Measurements from ENCODE around the gene ARHGEF26. TPM values are rescaled to one million over a fixed set of nuclear protein-coding genes. Genes with fewer than 3 reads are reported as not detected.
A peak's percentile ranks its signal among the peaks of the same experiment; 100 is the strongest.
"Not testable (repeated sequence)": the region's sequence is repeated elsewhere in the genome, so short reads cannot be mapped to it uniquely, and the experiment has no call there.

ARHGEF26 gene, protein sequence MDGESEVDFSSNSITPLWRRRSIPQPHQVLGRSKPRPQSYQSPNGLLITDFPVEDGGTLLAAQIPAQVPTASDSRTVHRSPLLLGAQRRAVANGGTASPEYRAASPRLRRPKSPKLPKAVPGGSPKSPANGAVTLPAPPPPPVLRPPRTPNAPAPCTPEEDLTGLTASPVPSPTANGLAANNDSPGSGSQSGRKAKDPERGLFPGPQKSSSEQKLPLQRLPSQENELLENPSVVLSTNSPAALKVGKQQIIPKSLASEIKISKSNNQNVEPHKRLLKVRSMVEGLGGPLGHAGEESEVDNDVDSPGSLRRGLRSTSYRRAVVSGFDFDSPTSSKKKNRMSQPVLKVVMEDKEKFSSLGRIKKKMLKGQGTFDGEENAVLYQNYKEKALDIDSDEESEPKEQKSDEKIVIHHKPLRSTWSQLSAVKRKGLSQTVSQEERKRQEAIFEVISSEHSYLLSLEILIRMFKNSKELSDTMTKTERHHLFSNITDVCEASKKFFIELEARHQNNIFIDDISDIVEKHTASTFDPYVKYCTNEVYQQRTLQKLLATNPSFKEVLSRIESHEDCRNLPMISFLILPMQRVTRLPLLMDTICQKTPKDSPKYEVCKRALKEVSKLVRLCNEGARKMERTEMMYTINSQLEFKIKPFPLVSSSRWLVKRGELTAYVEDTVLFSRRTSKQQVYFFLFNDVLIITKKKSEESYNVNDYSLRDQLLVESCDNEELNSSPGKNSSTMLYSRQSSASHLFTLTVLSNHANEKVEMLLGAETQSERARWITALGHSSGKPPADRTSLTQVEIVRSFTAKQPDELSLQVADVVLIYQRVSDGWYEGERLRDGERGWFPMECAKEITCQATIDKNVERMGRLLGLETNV
- 19.0 TPM for total RNA-seq

DNA sequence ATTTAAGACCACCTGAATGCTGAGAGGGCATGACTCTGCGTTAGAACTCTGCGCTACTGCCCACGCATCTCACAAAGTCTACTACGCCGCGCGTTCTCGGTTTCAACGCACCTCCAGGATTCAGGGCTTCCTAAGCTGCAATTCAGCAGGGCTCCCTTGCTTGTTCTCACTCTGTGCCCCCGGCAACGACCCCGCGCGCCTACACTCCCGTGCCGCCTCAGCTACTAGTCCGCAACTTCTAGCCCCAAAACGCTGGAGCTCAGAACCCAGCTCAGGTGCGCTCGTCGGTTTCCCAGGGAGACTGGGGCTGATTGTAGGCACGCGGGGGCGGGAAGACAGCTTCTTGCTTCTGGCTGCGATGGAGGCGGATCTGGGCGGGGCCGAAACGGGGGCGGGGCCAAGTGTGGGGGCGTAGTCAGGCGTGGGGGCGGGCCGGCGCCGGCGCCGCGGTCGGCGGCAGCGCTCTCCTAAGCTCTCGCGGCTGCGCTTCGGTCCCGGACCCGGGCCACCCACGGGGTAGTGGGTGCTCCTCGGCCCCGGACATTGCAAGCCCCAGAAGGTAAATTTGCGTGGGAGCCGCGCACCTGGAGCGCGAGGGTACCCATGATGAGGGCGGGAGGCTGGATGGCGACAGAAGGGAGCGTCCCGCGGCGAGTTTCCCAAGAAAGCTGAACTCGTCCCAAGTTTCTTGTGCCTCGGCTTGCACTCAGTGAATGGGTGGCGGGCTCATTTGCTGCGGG, at the start of gene ARHGEF26:
Gene ARHGEF26 (plus strand): TSS at position 430 of the 740 bp plus-strand sequence. CDS start 603 bp downstream, outside the sequence.
- peak; percentile 92 for DNase-seq (ENCODE audit: low spot score)

DNA sequence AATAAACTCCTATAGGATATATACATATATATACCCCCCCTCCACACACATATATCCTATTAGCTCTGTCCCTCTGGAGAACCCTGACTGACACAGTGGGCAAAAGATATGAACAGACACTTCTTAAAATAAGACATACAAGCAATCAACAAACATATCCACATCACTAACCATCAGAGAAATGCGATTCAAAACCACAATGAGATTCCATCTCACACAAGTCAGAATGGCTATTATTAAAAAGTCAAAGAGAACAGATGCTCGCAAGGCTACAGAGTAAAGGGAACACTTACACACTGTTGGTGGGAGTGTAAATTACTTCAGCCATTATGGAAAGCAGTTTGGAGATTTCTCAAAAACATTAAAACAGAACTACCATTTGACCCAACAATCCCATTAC, 46.2 kb upstream of the ARHGEF26 start:
- DNase-seq (ENCODE audit: low spot score), result no peak

DNA sequence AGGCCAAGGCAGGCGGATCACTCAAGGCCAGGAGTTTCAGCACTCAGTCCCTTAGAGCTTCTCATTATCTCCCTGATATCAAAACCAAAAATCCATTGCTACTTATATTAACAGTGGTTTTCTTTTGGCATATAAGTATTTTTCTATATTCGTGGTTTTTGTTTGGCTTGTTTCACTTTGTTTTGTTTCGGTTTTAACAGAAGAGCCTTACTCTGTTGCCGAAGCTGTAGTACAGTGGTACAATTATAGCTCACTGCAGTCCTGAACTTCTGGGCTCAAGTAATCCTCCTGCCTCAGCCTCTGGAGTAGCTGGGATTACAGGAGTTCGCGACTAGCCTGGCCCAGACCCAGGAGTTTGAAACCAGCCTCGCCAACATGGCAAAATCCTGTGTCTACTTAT, 42.5 kb upstream of the ARHGEF26 start:
- DNase-seq (ENCODE audit: low spot score), result no peak

DNA sequence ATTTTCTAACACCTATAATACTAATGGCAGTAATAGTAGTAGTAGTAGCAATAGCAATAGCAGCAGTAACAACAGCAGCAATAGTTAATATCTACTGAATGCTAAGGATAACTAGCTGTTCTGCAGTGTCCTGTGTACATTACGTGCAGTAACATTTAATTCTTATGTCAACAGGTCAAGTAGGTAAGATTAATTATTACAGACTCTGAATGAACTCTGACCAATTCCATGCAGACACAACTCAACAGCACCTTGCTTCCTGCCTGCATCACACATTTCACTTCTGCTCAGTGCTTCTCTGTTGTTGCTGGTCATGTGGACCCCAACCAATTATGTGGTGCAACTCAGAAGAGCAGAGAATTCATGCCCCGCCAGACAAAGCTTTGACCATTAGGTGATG, 39.9 kb upstream of the ARHGEF26 start:
- DNase-seq (ENCODE audit: low spot score), result no peak

DNA sequence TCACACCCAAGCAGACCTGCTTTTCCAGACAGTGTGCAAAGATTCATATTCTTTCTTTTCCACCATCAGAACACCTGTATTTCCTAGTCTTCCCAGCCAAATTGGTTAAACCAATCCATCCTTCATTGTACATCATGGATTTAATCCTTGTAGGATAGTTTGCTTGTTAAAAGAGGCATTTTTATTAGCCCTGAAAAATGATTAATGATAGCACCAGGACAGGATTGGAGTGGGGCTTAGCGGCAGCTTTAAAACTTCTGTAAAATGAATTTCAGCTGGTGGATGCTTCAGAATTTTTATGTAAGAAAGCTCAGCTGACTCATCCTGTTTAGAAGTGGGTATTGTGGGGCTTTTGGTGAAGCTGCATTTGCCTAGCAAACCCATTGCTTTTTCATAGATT, 36.1 kb upstream of the ARHGEF26 start:
- DNase-seq (ENCODE audit: low spot score), result no peak

DNA sequence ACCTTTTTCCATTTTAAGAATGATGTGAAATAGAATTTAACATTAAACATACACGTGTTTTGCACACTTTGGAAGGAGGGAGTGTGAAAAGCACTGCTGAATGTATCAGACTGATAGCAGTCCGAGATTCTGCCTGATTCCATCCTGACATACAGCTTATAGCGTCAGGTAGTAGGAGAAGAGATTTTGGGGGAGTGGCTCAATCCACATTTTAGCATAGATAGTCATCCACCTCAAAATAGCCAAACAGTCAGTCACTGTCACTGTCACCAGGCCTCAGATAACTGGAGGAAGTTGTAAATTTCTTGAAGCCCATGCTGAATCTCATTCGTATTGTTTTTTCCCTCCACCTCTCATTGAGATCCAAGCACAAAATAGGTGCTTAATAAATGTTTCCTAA, 35.4 kb upstream of the ARHGEF26 start:
- DNase-seq (ENCODE audit: low spot score), result no peak

DNA sequence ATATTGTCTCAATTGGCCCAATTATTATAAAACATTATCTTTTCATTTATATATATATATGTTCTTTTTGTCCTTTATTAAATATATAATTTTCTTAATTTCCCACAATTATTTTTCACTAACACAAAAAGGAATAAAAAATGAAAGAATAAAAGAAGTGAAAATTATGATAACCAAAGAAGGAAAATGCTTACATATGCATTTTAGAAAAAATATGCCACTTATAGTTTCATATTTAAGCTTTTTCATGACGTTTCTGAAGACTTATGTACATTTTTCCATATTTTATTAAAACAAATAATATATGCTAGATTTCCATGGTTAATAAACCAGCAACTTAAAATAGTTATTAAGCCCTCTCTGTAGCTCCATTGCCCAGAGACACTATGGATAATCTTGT, 34.9 kb upstream of the ARHGEF26 start:
- no peak for DNase-seq (ENCODE audit: low spot score)

DNA sequence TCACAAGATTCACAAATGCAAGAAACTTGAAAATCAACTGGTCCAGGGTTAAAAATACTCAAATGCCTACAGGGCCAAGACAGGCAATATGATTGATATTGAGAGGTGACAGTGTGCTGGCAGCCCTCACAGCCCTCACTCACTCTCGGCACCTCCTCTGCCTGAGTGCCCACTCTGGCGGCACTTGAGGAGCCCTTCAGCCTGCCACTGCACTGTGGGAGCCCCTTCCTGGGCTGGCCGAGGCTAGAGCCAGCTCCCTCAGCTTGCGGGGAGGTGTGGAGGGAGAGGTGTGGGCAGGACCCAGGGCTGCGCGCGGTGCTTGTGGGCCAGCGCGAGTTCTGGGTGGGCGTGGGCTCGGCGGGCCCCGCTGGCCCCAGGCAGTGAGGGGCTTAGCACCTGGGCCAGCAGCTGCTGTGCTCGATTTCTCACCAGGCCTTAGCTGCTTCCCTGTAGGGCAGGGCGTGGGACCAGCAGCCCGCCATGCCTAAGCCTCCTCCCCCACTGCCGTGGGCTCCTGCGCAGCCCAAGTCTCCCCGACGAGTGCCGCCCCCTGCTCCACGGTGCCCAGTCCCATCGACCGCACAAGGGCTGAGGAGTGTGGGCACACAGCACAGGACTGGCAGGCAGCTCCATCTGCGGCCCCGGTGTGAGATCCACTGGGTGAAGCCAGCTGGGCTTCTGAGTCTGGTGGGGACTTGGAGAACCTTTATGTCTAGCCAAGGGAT, 33.3 kb upstream of the ARHGEF26 start:
- DNase-seq (ENCODE audit: low spot score), result not testable (repeated sequence)

DNA sequence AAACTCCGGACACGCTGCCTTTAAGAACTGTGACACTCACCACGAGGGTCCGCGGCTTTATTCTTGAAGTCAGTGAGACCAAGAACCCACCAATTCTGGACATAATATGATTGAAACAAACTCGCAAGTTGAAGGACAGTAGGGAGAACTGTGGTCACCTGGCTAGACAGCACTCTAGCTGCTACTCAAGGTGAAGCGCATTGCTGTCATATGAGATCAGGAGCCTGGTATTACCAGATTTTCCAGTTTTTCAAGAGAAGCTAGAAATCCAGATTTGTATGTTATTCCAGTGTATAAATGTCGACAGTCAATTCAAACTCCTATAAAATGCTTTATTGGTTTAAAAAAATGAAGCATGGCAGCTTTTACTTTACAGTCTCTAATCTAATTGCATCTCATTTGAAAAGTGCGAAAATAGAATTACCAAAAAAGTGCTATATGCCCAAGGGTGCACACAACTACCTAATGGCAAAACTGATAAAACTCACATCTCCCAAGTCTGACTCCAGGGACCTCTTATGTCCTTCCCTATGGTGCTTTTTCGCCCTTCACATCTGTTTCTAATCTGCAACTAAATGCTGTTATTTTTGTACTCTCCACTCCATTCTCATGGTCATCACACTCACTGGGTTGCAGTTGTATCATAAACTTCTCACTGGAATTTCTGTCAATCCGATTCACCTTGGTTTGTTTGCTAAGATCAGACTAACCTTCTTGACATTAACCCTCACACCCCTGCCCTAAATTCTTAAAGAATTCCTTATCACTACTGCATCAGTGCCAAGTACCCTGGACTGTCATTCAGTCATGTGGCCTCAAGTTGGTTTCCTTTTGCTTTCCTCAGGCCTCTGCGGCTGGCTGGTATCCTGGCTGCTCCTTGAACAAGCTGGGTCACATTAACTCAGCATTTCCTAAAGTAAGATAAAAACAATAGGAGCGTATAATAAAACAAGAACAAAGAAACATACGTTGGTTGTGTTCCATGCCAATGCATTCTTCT, 31.5 kb upstream of the ARHGEF26 start:
- no peak for DNase-seq (ENCODE audit: low spot score)

DNA sequence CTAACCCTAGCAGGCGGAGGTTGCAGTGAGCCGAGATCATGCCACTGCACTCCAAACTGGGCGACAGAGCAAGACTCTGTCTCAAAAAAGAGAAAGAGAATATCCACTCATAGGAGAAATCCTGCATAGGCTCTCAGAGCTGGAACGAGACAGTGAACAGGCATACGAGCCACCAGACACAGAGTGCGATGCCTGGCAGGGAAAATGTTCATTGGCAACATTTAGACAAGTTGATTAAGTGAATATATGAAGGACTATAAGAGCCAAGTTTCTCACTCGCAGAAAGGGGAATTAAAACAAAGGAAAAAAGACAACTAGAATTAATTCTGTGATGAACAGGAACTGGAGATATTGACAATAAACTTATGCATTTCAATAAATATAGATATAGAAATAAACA, 27.1 kb upstream of the ARHGEF26 start:
- no peak for DNase-seq (ENCODE audit: low spot score)

DNA sequence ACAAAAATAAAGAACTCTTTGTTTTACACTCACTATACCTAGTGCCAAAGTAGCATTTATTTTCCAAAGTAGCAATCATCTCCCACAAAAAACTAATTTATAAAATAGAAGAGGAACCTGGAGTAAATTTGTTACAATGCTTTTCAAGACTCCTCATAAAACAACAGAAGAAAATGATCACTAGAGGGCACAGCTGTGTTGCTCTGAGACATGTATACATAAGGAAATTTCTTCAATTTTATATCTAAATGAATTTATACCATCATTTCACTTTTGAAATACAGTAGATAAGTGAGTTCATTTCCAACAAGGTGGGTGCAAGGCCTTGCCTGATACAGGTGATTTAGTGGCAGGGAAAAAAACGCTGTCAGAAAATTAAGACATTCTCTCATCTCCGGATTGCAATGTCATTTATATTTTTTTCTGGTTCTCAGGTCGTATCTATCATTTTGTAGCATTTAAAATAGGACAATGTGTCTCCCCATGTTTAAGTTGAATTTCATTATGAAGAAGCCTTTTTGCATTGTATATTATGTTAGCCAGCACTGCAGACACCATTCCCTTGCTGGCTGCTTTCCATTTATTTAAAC, 25.3 kb upstream of the ARHGEF26 start:
- no peak for DNase-seq (ENCODE audit: low spot score)

DNA sequence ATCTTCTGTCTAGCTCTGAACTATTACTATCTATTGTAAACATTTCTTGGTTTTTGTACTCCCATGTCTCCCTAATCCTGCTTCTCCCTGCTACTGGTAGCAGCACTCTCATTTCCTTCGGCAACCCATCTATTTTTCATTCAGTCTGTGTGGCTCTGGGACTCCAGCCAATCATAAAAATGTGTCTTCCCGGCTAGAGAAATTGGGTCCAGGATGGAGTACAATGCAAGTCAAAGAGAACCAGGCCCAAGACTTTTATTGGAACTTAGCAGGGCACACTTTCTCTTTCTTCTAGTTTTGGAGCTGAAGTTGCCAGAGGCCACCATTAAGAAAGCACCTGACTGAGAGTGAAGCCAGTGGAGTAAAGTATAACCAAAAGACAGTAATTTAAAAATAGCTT, 22.8 kb upstream of the ARHGEF26 start:
- DNase-seq (ENCODE audit: low spot score), result no peak

DNA sequence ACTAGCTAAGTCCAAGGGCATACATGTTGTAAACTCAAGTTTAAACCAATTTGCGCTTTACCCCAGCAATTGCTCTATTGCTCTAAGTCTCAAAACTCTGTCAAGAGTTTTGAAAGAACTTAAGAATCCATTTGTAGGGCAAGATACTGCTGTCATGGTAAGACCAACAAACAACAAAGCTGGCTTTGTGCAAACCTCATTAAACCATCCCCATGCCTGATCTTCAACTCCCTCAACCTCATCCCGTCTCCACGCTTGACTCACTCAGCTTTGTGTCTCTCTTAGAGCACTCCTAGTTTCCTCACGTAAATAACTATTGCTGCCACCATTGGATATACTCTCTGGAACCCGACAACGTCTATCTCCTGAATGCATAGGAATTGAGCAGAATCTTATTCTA, 20.6 kb upstream of the ARHGEF26 start:
- no peak for DNase-seq (ENCODE audit: low spot score)

DNA sequence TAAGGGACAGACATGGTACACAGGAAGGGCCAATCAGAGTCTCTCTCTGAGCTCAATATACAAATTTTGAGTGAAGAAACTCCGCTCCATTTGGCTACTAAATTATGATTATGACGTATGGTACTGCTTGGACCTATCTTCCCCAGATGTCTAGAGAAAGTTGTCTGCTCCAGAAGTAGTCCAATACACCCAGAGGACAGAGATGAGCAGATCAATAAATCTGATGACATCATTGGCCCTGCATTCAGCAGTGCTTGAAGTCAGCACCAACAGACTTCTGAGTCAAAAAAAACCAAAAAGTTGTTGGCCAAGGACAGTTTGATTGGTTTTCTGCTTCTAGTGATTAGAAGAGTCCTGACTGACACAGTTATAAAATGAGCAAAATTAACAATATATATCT, 19.9 kb upstream of the ARHGEF26 start:
- DNase-seq (ENCODE audit: low spot score), result no peak

DNA sequence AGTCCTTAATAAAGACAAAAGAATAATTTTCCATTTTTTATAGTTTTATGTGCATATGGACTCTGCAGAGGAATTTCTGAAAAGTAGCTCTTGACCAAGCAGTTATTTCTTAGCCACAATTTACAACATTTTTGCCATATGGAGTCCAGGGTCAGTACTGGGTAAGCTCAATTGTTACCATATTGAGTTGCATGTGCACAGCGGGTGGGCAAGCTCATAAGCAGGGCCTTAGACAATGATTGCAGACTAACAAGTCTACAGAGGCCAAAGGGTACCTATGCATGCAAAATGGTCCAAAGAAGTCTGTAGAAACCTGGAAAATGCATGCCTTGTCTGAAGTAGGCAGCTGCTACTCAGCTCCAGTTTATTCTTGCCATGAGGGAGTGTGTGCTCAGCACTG, 19.0 kb upstream of the ARHGEF26 start:
- DNase-seq (ENCODE audit: low spot score), result no peak

DNA sequence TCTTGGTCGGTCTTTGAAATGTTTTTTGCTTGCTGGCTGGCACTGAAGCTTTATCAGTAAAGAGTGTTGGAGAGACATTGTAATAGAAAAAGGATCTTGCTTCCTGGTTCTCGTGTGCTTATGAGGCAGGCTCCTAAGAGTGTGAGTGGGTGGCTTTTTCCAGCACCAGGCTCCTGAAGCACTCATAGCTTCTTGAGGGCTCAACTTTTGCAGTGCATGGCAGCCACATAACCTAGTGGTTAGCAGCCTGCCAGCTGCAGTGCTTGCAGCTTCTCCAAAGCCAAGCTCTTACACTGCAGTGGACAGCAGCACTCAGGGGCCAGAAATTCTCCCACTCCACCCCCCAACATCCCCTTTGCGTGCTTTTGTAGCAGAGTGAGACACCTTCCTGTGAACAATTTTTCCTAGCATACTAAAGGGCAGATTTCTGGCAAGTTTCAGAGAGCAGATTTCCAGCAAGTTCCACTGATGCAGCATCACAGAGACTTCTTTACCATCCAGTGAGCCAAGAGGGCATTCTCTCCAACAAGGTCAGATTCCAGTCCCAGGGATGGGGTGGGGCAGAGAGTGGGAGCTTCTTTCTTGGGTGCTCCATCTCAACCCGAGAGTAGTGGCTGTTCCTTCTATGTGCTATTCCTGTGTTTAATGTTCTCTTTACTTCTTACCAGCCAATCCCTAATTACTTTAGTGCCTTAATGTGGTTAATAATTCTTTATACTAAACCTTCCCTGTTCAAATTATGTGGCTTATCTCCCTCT, 15.8 kb upstream of the ARHGEF26 start:
- DNase-seq (ENCODE audit: low spot score), result no peak

DNA sequence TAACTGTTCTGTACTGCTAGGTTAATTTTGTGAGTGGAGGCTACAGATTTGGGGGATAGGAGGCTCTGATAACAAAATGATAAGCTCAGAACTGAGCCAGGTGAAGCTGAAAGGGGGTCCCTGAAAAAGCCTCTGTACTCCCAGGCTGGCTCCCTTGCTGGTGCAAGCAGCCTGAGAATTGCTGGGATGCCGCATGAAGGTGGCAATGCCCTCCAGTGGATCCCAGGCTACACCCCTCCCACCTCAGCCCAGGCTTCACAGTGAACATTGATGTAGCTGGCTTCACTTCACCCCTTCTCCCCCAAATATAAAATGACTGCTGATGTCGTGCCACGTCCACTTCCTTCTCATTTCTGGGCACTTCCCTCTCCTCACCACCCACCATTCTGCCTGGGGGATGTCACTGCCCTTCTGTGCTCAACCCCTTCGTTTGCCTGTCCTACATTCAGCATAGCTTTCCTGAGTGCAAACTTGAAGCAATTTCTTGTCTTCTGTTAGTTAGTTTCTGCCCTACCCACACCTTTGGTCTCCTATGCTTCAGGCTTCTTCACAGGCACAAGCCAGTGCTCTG, 9.7 kb upstream of the ARHGEF26 start:
- DNase-seq (ENCODE audit: low spot score), result no peak

DNA sequence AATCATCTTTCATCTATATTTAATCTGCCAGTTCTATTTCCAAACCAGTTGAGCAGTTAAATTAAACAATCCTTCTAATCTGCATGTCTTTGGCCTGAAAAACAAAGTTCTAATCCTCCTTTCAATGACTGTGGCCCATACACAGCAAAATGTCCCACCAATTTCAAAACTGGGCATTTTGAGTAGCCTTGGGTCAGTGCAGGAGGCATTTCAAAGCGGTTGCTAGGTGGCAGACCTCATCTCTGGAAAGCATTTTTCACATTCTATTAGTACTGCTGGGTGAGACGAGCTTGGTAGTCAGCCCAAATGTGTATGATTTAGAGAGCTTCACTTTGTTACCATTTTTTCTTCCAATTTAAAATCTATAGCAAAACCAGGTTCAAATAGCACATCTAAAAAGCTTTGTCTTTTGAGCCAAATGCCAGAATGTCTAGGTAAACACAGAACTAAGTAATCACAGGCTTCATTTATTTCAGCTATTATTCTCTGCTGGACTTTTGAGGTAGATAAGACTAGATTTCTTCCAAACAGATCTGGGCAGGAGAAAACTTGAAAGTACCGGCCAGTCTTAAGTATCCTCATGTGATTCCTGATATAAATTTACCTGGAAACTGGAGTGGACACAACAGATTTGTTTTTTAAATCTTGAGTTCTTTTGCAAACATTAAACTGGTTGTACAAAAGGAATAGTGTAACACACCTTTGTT, 8.9 kb upstream of the ARHGEF26 start:
- DNase-seq (ENCODE audit: low spot score), result no peak

Data from ureter (tissue), 1 donor.